Astrocyte of the cerebellum (primary cell): ENCODE measurements around the gene GLCCI1.

Experiments
- DNase-seq: peaks from one replicate; pipeline ENCODE4 v3.0.0-alpha.2; 2011; ENCODE audit warnings: low read depth
- H3K4me3 ChIP-seq: 2 replicates; pipeline ENCODE4 v1.5.1; 2011; ENCODE audit warnings: mild to moderate bottlenecking, low read depth, low read length, moderate library complexity
- in situ Hi-C: cut with HindIII; loops from 2 replicates; pipeline ENCODE4 v1.10.0; 2017; ENCODE audit warnings: low sequenced_read_pairs
- TF ChIP-seq, protein P1 (sequence below): IDR thresholded peaks from 2 replicates; pipeline ENCODE4 v1.5.1; 2012; ENCODE audit warnings: low read length, low read depth, moderate library complexity, mild to moderate bottlenecking; ENCODE audit errors: missing control alignments

The GLCCI1 gene

DNA sequence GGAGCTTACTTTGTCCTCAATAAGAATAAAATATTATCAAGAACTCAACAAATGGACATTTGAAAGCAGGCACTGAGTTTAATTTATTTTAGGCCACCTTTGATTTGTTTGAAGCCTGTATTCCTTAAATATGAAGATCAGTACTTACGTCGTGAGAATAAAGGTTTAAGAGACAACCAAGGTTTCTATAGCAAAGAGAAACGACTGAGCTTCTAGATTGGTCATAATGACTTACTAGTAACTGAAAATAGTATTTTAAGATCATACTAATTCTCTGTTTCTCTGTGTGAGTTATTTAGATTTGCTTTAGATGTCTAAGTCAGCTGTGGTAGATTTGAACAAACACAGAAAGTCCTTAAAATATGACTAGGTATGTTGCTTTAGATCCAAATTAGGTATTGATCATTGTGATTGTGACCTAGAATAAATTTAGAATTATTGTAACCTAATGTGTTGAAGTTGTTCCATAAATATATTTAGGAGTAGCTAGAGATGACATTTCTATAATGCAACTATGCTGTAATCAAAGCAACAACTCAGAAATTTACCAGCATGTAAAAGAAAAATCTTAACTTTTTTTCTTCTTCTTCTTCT, 2.4 kb upstream of the GLCCI1 start:
- TF ChIP-seq, protein P1, sequence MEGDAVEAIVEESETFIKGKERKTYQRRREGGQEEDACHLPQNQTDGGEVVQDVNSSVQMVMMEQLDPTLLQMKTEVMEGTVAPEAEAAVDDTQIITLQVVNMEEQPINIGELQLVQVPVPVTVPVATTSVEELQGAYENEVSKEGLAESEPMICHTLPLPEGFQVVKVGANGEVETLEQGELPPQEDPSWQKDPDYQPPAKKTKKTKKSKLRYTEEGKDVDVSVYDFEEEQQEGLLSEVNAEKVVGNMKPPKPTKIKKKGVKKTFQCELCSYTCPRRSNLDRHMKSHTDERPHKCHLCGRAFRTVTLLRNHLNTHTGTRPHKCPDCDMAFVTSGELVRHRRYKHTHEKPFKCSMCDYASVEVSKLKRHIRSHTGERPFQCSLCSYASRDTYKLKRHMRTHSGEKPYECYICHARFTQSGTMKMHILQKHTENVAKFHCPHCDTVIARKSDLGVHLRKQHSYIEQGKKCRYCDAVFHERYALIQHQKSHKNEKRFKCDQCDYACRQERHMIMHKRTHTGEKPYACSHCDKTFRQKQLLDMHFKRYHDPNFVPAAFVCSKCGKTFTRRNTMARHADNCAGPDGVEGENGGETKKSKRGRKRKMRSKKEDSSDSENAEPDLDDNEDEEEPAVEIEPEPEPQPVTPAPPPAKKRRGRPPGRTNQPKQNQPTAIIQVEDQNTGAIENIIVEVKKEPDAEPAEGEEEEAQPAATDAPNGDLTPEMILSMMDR = no peak
- DNase-seq = no peak
- no peak overlapping the region for H3K4me3 ChIP-seq
- in situ Hi-C loops = no loop called here

DNA sequence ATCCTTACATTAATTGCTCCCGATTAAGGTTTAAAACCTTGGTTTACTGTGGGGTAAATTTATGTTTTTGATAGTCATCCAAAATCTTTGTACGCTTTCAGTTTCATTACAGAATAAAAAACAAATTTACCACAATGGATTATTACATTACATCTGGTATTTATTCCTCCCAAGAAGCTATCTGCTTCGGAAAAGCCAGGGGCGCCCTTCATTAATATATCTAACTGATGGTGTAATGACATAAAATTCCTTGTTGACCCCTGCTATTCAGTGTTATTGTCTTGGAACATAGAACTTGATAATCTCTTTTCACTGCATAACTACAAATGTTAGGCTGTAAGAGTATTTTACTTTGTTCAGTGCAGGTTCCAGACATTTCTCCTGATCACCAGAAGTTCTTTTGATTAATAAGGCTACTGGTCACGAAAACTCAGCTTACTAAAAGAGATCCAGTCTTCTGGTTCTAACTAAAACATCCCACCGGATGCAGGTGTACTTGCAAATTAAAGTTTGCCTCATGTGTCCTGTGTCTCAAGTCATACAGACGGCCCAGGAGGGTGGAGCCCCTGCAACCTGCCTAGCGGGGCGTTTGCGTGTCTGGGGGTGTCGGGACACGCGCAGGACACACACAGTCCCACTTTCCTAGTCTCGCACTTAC, 581 bp upstream of the GLCCI1 start:
- DNase-seq = no peak
- in situ Hi-C loops = no loop called here
- TF ChIP-seq, protein P1 = no peak
- H3K4me3 ChIP-seq = peak overlapping the region; percentile 82

DNA sequence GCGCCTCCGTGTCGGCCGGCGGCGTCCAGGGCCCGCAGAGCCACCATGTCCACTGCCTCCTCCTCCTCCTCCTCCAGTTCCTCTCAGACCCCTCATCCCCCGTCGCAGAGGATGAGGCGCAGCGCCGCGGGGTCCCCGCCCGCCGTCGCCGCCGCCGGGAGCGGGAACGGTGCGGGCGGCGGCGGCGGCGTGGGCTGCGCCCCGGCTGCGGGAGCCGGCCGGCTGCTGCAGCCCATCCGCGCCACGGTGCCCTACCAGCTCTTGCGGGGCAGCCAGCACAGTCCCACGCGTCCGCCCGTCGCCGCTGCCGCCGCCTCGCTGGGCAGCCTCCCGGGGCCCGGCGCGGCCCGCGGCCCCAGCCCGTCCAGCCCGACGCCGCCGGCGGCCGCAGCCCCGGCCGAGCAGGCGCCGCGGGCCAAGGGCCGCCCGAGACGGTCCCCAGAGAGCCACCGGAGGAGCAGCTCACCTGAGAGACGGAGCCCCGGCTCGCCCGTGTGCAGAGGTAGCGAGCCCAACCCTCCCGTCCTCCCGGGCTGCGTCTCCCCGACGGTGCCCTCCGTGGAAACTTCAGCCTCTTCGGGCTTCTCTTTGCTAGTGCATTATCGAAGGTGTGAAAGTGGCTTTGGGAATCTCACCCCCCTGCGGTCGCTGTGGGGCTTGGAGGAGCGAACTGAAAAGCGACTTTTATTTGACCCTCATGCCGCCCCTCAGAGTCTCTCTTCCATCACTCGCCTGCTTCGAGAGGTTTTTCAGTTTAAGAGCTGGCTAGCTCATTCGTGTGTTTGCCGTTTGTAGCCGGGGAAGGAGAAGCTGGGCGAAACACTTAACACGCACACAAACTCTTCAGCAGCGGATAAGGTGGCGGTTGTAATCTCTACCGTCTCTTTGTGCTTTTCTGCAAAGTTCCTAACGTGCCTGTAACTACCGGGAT, 975 bp downstream of the GLCCI1 start:
- H3K4me3 ChIP-seq = peak overlapping the region; percentile 82
- peak; percentile 22 for DNase-seq
- in situ Hi-C loops = no loop called here
- TF ChIP-seq, protein P1 = no peak

DNA sequence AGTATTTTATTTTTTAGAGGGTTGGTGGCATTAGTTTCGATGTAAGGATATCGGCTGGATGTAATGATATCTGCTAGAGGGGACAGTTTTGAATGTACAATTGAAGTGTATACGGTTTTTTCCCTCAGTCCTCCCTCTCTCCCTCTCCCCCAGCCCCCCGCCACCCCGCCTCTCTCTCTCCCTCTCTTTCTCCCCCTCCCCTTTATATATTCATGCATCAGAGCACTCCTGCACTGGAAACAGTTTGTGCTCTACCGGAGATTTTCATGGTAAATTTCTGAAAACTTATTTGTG, 1.6 kb downstream of the GLCCI1 start:
- peak overlapping the region; percentile 82 for H3K4me3 ChIP-seq
- no peak for DNase-seq
- in situ Hi-C loops = no loop called here
- TF ChIP-seq, protein P1 = no peak

DNA sequence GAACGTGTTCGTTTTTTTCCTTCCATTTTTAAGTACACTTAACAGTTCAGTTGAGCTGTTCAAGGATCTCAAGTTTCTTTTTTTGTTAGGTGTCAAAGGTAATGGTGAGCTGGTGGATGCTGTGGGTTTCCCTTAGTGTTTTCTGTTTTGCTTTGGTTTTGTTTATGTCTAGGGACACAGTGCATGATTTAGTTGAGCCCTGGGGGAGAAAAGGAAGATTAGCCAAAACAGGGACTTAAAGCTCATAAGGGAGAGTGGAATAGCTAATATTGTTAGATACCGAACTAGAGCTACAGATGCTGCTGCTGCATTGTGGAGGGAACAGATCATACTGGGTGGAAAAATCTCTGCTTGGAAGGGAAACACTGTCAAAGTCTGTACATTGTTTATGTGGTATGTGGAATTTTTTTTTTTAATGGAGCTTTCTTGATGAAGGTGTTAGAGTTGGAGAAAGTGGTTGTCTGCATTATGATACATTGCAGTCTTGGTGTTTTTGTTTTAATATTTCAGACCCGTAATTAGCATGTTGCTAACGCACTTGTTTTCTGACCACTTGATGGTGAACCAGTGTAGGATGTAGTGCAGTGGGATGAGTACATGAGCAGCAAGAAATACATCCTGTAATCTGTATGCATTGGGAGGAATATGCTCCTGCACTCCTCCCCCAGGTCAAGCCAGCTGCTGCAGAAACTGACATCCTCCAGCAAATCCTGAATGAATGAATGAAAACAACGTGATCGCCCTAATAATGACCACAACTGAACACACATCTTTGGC, 2.1 kb downstream of the GLCCI1 start:
- no peak for DNase-seq
- in situ Hi-C loops = no loop called here
- TF ChIP-seq, protein P1 = no peak
- peak overlapping the region; percentile 82 for H3K4me3 ChIP-seq

DNA sequence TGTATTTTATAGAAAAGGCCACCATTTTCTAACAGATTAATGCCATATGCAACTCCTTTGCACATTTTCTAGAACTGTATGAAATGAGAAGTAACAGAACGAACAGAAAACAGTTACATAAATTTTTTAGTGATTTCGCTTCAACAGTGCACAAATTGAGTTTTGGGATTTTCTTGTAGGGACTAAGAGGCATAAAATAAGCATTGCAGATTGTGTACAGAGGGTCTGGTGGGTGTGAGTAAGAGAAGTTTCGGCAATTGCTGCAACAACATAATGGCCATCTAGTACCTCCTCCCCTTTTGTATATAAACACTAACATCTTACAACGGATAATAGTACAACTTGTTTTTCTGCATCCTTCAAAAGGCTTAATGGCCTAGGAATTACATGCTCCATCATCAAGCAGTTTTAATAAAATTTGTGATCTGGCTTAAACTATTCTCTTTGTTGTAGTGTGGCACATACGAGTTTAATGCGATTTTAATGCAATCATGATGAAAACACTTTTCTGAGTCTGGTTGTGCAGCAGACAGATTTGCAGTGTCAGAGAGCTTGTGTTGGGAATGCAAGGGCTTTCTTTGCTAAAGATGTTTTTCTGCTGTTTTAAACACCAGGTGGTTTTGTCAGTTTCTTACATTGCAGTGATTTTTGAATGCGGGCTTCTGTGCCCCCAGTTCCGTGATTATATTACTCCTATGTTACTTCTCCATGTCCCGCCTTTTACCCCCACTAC, 2.9 kb downstream of the GLCCI1 start:
- H3K4me3 ChIP-seq = peak overlapping the region; percentile 82
- TF ChIP-seq, protein P1 = no peak
- in situ Hi-C loops = no loop called here
- no peak for DNase-seq
